GM12892 (cell line): Measurements from ENCODE around the gene FAM168A.

Experiments used
- POLR2A ChIP-seq: IDR thresholded peaks from 2 replicates; pipeline ENCODE4 v1.6.1; 2011; ENCODE audit warnings: low read depth, low read length, control low read depth
- POLR2AphosphoS5 ChIP-seq: IDR thresholded peaks from 2 replicates; pipeline ENCODE4 v1.6.1; 2011; ENCODE audit warnings: low read depth, low read length, control low read depth
- TAF1 ChIP-seq: IDR thresholded peaks from 2 replicates; pipeline ENCODE4 v1.6.1; 2011; ENCODE audit warnings: low read depth, mild to moderate bottlenecking, control low read depth, low read length, borderline replicate concordance

GRCh38 chr11:73403541-73403940 is 194.4 kb downstream of the FAM168A start:
- TF ChIP-seq POLR2AphosphoS5 (no peak), POLR2A (no peak), TAF1 (no peak)
